ENCODE data around the gene FBXO11.
A peak's percentile ranks its signal among the peaks of the same experiment; 100 is the strongest.
"Not testable (repeated sequence)": the region's sequence is repeated elsewhere in the genome, so short reads cannot be mapped to it uniquely, and the experiment has no call there.

The FBXO11 gene

GRCh38 chr2:47897883-47898731 is 8.2 kb downstream of the FBXO11 start:
- TF ChIP-seq CTCF (conservative IDR thresholded peaks at IDR 0.05; ENCODE audit: low read depth), result no peak
- ChIA-PET CTCF (interaction anchor here (1.3 kb wide), 1 partner anchor 9 kb away, joined by 3 read pairs; the partner anchor contains the start of gene FBXO11), POLR2A (ENCODE audit: low non-redundant PET) (no interaction called here)
- no peak overlapping the region for H3K27ac ChIP-seq
- peak; percentile 13 for DNase-seq (ENCODE audit: low spot score)

DNA sequence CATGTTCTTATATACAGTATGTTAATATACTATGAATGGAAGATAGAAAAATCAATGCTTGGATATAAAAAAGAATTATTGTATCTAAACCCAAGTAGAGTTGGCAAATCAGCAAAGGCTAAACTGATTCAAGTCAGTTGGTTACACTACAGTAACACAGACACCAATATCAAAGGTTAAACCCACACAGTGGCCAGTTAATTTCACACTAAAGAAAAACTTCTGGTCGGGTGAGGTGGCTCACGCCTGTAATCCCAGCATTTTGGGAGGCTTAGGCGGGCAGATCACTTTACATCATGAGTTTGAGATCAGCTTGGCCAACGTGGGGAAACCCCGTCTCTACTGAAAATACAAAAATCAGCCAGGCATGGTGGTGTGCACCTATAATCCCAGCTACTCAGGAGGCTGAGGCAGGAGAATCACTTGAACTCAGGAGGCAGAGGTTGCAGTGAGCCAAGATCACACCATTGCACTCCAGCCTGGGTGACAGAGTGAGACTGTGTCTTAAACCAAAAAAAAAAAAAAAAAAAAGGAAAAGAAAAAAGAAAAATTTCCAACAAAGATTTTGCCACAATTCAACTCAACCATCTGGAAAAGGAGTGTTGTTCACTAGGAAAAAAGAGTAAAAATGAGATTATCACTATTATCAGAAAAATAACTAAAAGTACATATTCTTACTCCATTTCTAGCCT is 9.0 kb downstream of the FBXO11 start:
- H3K27ac ChIP-seq; DNase-seq (ENCODE audit: low spot score); POLR2A ChIA-PET (ENCODE audit: low non-redundant PET): not testable (repeated sequence)
- CTCF ChIA-PET, result interaction anchor here (0.6 kb wide), 1 partner anchor 8 kb away, joined by 5 read pairs; no protein-coding TSS in a partner anchor

DNA sequence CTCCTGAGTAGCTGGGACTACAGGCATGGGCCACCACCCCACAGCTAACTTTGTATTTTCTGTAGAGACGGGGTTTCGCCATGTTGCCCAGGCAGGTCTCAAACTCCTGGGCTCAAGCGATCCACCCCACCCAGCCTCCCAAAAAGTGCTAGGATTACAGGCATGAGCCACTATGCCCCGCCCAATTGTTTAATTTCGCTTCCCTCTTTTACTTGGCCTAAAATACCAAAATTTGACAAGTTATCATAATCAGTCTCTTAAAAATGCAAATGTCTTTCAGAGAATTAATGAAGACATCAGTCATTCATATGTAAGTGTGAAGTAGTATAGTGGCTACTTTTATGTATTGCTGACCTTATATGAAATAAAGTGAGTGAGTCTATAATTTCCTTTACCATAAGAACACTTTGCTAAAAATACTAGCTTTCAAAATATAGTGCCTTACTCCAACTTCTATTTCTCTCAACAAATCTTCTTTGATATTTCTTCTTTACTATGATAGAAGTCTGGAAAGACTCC is 9.8 kb downstream of the FBXO11 start:
- CTCF ChIA-PET, result interaction anchor here (0.6 kb wide), 1 partner anchor 495 kb away, joined by 5 read pairs; no protein-coding TSS in a partner anchor
- no peak overlapping the region for H3K27ac ChIP-seq
- DNase-seq (ENCODE audit: low spot score), result no peak
- TF ChIP-seq CTCF (conservative IDR thresholded peaks at IDR 0.05; ENCODE audit: low read depth), result no peak
- POLR2A ChIA-PET (ENCODE audit: low non-redundant PET), result no interaction called here

DNA sequence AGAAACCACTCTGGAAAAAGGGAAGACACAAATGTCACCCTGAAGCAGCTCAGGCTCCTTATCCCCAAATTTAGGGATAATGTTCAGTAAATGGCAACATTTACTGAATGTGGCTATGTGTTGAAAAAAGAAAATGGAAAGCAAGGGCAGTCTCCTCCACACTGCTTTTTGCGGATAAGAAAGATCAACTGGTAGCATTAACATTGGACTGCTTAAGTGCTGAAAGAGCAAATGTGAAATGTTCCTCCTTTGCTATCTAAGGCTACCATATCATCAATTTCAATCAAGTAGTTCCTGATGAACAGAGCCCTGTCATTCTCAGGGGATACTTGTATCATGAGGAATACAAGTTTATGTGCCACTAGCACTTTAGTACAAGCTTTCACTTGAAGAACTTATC is 12.5 kb downstream of the FBXO11 start:
- ChIA-PET POLR2A (ENCODE audit: low non-redundant PET) (no interaction called here), CTCF (no interaction called here)
- H3K27ac ChIP-seq, result no peak overlapping the region
- TF ChIP-seq CTCF (conservative IDR thresholded peaks at IDR 0.05; ENCODE audit: low read depth), result no peak
- DNase-seq (ENCODE audit: low spot score), result no peak

DNA sequence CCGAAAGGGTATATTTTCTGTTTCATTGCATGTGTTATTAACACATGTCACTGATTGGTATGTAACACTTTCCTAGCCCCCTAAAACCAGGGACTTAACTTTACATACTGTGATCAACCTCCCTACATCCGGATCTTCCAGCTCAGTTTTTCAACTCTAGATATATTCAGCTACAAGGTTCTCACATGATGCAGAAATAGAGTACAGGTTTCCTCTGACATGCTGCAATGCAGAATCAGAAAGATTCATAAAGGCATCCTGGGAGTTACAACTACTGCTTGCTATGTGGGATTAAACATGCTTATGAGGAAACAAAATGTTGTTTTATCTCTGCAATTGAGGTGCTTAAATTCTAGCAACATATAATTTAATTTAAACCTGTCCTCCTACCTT is 14.0 kb downstream of the FBXO11 start:
- ChIA-PET CTCF (interaction anchor here (0.6 kb wide), 1 partner anchor 23 kb away, joined by 3 read pairs; no protein-coding TSS in a partner anchor), POLR2A (ENCODE audit: low non-redundant PET) (no interaction called here)
- no peak overlapping the region for H3K27ac ChIP-seq
- TF ChIP-seq CTCF (conservative IDR thresholded peaks at IDR 0.05; ENCODE audit: low read depth), result no peak
- no peak for DNase-seq (ENCODE audit: low spot score)

- DNase-seq (ENCODE audit: low spot score), result no peak
- H3K27ac ChIP-seq, result no peak overlapping the region
- POLR2A ChIA-PET (ENCODE audit: low non-redundant PET), result no interaction called here
- no peak for TF ChIP-seq CTCF (conservative IDR thresholded peaks at IDR 0.05; ENCODE audit: low read depth)
- CTCF ChIA-PET, result interaction anchor here (0.6 kb wide), 1 partner anchor 8 kb away, joined by 3 read pairs; no protein-coding TSS in a partner anchor
Observed at GRCh38 chr2:47891369-47892337, 14.6 kb downstream of the FBXO11 start.
